GM19395 (cell line): ENCODE measurements around the gene FOXO6.

Experiments used
- ATAC-seq: cut with Tn5 transposase; IDR thresholded peaks from one replicate; pipeline ENCODE4 v1.9.1; 2021; ENCODE audit warnings: mild to moderate bottlenecking, moderate library complexity; ENCODE audit not compliant: unreplicated experiment

FOXO6 gene

DNA sequence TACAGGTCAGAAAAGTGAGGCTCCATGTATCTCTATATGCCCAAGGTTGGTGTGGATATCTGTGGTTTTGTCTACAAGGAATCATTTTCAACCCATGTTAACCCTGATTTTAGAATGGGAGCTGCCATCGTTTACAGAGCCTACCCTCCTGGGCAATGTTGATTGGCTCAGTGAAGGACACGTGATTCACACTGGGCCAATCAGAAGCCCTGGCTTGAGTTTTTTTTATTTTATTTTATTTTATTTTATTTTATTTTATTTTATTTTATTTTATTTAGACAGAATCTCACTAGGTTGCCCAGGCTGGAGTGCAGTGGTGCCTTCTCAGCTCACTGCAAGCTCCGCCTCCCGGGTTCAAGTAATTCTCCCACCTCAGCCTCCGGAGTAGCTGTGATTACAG lies 35.8 kb downstream of the FOXO6 start:
- no peak for ATAC-seq

DNA sequence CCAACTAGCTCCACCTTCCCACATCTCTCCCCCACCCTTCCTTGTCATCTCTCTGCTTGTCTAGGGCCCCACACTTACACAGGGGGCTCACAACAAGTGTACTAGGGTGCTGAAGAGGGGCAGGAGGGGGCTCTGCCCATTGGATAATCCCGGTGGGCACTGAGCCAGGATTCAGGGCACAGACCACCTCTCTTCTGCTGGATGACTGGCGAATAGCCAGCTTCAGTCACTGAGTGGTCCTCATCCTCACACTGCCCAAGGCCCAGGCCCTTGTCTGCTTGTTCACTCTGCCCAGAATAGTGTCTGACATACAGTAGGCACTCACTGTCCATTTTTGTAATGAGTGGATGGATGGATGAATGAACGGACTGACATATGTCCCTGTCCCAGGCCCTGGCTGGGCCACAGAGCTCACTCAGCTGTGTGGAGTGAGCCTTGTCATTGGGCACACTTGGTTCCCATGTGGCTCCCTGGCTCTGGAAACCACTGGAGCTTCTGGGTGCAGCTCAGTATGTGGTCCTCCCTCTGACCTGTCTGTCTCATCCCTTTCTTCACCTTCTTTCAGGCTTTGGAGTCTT lies 36.6 kb downstream of the FOXO6 start:
- no peak for ATAC-seq

DNA sequence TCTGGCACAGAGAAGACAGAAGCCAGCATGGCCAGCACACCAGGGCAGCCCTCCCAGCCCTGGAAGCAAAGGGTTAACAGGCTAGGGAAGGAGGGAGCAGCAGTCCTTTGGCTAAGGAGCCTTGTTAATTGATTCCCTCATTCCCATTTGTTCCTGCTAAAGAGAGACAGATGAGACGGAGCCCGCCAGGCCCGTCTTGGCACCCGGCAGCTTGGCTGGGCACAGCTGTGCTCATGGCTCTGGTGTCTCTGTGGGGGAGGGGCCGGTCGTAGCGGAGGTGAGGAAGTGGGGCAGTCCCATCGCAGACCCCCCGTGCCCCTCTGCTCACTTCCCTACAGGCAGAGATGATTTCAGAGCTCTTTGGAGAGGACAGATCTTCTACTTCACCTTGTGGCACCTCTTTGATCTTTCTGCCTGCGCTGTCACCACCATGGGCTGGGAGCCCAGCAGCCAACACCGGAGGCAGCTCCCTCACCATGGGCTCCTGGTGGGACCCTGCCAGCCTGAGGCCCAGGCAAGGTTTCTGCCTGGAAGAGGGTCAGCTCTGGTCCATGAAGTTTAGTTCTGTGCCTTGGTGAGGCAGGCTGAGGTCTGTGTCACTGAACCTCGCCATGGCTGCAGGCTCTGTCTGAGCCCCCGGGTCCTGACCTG lies 38.0 kb downstream of the FOXO6 start:
- no peak for ATAC-seq

DNA sequence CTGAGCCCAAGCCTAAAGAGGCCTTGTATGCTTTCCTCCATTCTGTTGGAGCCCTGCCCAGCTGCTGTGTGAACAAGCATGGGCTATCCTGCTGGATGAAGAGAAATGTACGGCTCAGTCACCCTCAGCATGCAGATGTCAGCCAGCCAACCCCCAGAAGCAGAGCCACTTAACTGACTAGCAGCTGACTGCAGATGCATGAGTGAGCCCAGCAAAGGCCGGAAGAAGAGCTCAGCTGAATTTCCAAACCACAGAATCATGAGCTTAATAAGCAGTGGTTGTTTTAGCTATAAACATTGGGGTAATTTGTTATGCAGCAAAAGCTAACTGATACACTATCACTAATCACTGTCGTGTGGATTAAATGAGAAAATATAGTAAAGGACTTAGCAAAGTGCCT lies 39.0 kb downstream of the FOXO6 start:
- ATAC-seq: no peak

DNA sequence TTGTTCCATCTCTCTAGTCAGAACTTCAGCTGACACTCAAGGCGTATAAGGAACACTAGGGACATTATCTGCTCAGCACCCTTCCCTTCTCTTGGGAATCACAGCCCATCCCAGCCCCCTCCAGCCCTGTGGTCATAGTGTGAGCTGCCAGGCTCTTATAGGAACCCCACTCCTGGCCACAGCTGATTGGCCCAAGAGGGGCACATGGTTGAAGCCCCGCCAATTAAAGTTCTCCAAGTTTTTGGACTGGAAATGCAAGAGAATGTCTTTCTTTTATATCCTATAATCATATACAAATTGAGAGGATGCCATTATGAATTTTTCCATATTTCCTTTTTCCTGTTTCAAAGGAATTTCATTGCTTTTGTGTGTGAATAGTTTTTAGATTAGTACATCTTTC lies 40.7 kb downstream of the FOXO6 start:
- ATAC-seq: no peak

DNA sequence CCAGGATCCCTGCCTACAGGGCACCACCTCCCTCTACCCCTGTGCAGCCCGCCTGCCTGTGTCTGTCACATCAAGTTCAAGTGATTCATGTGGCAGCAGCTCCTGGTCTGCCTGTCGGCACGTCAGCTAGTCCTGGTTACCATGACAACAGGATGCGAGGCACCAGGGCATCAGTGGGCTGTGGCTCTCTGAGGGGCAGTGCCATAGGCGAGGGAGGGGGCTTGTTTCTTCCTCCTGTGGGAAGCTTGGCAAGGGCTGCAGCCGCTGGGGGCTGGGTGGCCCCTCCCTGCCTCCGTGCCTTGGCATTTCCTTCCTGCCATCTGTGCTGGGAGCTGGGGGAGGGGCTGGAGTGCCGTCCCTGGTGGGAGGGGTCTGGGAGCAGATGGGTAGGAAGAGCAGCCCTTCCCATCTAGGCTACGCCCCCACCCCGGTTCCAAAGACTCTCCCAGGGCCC lies 43.1 kb downstream of the FOXO6 start:
- ATAC-seq: no peak

DNA sequence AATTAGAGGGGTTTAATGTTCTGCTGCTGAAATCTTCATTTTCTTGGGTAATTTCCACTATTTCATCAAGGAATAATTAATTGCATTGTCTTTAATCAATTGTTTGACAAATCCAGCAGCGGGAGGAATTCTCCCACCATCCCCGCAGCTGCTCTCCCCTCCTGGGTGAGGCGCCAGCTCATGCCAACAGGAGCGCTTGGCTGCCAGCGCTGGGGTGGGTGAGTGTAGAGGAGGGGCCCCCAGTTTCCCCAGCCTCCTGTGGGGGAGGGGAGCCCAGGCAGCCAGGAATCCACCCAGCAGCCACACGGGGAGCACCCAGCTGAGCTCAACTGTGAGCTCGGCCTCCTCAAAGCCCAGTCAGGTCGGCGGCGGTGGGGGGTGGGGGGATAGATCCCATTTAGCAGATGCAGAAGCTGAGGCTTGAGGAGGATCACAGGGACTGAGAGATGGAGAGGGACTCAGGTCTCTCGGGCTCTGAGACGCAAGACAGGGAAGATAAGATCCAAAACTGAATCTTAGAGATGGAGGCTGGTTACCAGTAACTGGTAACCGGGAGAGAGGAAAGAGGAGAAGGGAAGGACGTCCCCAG lies 46.5 kb downstream of the FOXO6 start:
- ATAC-seq: no peak

DNA sequence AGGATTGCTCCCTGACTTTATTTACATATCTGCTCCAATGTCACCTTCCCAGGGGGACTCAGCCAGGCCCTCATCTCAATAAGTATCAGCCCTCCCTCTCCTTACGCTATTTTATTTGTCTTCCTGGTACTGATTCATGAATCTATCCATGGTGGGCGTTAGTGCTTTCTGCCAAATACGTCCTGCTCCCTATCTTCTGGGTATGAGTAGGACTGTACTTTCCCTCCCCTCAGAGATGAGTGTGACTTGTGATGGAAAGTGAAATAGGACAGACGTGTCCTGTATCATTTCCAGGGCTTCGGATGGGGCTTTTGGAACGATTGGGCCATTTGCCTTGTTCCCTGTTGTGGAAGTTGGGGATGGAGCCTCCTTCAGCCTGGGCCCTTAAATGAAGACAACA lies 47.5 kb downstream of the FOXO6 start:
- ATAC-seq: no peak

DNA sequence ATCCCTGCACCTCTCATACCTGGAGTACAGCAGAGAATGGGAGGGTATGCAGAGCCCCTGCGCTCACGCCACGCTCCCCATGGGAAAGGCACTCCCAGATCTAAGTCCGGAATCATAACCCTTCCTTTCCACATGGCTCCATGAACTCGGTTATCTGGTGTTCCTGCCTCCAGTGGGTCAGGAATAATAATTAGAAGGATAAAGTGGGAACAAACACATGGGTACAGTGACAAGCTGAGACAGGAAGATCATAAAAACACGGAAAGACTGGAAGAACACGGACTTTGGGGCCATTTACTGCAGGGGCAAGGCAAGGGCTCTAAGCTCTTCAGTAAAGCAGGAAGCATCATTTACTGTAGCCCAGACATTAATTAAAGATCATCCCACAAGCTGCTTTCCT lies 48.6 kb downstream of the FOXO6 start:
- ATAC-seq: no peak

DNA sequence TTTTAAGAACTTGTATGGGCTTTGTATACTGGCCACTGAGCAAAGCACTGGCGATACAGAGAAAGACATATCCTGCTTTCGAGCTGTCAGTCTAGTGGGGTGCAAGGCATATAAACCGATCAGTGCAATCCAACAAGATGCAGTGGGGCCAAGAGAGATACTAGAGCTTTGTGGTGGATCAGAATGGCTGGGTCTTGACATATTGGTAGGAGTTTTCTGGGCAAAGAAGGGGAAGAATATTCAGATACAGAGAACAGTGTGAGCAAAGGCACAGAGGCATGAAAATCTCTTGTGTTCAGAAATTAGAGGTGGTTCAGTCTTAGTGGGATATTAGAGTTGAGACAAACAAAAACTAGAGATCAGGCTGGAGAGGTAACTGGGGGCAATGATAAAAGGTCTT lies 49.2 kb downstream of the FOXO6 start:
- ATAC-seq: no peak

DNA sequence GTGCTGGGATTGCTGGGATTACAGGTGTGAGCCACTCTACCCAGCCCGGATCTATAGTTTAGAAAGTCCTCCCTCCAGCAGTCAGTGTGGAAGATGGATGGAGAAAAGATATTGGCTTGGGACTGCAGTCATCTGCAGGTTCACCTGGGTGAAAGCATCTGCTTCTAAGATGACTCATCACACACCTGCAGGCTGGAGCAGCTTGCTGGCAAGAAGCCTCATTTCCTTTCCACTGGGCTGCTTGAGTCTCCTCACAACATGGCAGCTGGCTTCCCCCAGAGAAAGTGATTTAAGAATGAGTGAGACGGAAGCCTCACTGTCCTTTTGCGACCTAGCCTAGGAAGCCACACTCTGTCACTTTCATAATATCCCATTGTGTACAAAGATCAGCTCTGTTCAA lies 50.0 kb downstream of the FOXO6 start:
- no peak for ATAC-seq

DNA sequence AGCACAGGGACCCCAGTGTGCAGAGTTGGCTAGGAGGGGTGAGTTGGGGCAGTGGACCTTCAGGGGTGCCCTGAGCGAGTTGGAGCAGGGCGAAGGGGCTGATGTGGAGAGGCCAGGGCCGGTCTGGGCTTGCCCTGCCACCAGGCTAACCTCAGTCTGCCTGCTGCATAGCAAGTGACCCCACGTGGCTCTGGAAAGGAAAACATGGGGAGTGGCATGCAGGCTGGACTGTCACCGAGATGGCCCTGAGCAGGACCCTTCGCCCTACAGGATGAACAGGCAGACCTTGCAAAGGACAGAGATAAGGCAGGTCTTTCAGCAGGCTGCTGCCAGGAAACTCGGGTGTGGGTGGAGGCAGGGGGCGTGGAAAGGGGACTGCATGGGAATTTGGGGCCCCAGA lies 51.5 kb downstream of the FOXO6 start:
- no peak for ATAC-seq

DNA sequence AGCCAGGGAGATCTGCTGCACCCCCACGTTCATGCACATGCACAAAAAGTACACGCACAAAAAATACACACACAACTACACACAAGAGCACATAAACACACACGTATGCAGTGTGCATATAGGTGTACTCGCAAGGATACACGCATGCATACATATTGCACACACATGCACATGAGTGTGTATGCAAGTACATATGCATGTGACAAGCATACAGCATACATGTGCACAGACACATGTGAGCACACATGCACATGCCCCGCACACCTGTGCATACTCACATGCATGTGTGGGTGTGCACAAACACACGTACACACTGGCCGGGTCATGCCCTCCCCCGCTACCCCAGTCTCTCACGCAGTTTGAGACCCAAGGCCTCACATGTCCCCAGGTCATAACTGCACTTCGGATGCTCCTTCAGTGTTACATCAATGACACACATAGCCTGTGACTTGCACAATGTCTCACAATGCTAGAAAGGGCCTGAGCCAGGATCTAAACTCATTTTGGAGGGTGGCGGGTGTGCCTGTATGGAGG lies 52.6 kb downstream of the FOXO6 start:
- ATAC-seq: no peak

DNA sequence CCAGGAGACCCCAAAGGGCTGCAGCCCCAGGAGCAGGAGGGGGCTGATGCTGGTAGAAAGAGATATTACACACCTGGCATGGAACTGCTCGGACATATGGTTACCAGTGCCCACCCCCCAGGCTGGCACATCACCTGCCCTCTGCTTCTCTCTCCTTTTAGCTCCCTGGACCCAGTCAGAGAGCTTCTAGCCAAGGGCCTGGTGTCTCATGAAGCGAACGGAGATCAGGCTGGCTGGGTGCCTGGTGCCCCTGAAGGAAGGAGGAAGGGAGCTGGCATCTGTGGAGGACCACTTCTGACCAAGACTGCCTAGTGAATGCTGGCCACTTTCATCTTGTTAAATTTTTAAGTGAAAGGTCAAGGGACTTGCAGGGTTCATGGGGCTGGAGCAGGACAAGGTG lies 53.1 kb downstream of the FOXO6 start:
- no peak for ATAC-seq

DNA sequence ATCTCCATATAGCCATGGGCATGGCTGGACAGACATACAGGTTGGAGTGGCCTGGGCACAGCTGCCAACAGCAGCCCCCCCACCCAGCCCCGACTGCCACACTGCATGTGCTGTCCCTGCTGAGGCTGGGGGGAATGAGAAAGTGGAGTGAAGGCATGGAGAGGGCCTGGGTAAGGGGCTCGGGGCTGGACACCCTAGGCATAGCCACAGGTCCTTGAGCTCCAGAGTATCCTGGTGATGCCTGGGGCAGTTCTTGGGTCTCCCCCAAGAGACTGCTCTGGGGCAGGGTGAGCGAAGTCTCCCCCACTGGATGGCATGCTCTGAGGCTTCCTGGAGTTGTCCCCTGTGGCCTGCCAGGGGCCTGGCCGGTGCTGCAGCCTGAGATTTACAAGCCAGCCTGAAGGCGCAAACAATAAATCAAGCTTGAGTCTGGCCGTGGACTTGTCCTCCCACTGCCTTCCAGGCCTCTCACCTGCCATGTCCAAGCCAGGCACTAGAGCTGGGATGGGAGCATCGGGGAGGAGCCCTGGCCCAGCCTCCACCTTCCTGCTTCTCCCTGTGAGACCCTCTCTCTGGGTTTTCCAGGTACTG lies 53.6 kb downstream of the FOXO6 start:
- ATAC-seq: no peak

DNA sequence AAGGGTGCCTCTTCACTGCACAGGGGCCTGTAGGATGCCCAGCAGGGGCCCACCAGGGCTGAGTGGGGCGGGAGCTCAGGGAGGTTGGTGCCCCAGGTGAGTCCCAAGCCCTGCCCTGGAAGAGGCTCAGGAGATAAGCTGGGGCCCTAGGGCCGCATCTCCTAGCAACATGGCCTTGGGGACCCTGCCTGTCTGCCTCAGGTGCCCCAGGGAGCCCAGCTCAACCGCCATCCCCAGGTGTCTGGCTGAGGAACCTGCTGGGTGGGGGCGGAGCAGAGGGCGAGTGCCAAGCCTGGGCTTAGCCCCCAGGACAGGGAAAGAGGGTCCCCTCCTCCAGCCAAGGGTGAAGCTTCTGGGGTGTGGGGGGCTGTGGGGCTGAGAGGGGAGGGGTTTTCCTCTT lies 54.8 kb downstream of the FOXO6 start:
- ATAC-seq: no peak

DNA sequence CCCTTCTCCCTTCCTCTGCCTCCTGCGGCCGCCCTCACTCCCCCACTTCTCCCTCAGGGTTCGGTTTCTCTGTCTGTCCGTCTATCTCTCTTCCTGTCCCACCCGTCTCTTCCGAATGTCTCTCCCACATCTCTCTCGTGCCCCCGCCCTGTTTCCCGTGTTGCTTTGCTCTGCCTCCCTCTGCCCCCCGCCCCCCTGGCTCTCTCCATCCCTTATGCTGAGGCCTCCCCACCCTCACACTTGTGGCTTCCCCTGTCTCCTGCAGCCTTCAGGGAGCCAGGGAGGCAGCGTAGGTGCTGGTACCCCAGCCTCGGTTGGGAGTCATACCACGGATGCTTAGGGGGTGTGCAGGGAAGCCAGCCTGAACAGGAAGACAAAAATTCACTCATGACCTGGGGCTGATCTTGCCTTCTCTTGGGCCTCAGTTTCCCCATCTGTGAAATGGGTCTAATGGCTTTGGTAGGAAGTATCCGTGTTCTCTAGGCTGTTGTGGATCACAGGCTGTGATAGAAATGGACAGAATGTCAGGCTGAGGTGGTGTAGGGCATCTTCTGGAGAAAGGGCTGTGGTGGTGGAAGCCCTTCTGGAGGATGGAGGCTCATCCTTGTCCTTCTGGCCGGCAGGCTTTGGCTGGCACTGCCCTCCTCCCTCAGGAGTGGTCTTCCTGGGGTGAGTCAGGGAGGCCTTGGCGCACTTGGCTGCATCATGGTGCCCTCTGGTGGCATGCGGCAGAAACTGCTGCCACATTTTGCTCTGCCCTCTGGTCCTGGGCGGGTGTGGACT lies 55.5 kb downstream of the FOXO6 start:
- ATAC-seq: no peak

DNA sequence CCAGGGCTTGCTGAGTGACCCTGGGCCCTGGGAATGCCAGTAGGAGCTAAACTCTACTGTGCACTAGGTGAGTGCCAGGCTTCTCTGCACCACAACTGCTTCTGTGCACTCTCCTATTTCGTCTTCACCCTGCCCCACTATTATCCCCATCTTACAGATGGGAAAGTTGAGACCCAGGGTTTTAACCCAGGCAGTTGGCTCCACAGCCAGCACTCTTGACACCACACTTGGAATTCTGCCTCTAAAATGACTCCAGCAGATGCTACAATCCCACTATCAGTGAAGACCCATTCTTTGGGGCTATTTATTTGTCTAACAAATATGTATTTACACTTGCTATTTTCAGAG lies 56.1 kb downstream of the FOXO6 start:
- no peak for ATAC-seq

DNA sequence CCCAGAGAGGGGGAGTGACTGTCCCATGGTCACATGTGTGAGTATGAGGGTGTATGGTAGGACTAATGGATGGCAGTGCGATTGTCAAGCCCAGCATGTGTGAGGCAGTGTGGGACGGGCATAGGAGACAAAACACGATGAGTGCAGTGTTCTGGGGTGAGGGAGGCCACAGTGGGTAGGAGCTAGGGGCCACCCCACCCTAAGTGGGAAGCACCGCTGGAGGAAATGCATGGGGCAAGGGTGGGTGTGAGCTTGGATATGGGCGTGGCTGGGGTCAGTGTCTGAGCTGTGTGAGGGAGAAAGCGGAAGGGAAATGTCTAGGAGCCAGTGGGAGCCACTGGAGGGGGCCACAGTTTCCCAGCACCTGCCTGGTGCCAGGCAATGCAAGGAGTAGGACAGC lies 56.5 kb downstream of the FOXO6 start:
- ATAC-seq: no peak

DNA sequence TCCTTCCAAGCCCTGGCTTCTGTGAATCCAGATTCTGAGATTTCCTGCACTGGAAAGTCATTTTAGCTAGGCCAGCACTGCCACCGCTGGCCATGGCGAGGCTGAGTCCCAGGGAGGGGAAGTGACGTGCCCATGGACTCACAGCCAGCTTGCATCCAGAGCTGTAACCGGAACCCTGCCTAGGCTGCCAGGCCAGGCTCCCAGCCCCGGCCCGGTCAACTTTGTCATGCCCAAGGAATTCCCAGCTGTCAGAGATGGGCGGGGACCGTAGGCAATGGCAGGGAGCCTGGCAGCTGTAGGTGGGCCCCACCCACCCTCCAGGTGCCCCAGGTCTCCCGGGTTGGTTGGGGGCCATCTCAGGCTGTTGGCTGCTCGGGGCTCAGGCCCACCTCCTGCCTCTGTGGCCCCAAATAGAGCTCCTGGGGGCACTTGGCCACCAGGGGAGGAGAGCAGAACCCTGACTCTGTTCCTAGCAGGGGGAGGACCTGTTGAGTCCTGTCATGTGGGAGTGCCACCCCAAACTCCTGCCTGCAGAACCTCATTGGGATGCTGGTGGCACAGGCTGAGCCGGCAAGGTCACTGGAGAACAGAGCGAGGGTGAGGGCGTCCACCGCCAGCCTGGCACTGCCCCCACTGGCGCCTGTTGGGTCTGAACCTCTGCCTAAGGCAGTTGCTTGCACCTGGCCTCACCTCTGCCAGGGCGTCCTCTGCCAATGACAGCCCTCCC lies 57.8 kb downstream of the FOXO6 start:
- no peak for ATAC-seq
